ENCODE data around the gene STARD13.

DNA sequence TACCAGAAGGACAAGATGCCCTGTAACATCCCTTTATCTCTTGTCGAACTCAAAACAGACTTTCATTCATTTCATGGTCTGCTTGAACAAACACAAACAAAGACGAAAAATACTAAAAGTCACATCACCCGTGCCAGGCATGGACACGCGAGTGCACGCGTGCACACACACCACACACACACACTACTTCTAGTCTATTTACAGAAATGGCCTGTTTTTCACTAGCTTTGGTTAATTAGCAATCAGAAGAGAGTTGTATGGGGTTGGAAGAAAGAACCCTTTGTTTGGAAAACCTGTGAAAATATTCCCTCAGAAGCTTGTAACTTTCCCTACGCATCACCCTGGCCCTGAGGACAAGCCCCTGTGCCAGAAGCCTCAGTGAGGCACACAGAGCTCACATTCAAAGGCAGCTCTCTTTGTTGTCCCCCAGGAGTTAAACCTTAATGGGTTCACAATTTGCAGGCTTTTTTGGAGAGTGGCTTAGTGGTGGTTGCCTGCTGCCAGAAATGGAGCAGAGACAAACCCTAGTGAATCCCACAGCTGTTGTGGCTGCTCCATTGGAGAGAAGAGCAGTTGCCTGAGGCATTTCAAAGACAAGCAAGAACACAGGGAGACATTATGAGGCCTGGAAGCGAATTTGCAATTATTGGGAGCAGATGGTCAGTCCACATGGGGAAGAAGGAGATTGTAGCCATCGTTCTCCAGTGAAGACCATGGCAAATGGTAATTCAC is 55.9 kb downstream of the STARD13 start:
- TF ChIP-seq CTCF (IDR thresholded peaks at IDR 0.05) = no peak
- TF ChIP-seq EZH2 (IDR thresholded peaks at IDR 0.05; ENCODE audit: borderline replicate concordance, insufficient read depth, low read depth, low read length, poor library complexity, severe bottlenecking) = no peak

All from B cell (primary cell).